Kidney glomerular epithelial cell (primary cell): ENCODE measurements around the gene TMEM168.

ENCODE experiments used
- DNase-seq: peaks from one replicate; lab custom pipeline; 2025; lab: John Stamatoyannopoulos, UW

TMEM168 gene

GRCh38 chr7:112721366-112721765 is 68.8 kb downstream of the TMEM168 start:
- no peak for DNase-seq

- no peak for DNase-seq
Measured at GRCh38 chr7:112715525-112715924, 74.7 kb downstream of the TMEM168 start.

- DNase-seq, result no peak
Measured at GRCh38 chr7:112714917-112715316, 75.3 kb downstream of the TMEM168 start.
